GM10248 (cell line): Measurements from ENCODE around the gene SPATA9.
"Not testable (repeated sequence)": the region's sequence is repeated elsewhere in the genome, so short reads cannot be mapped to it uniquely, and the experiment has no call there.

Experiments
- CTCF ChIA-PET: fragments of 300-600 bp; sonication (Branson Sonifier 250); formaldehyde crosslinking; extraction: SDS; loops from one replicate; lab custom pipeline; 2021; ENCODE audit warnings: antibody characterized with exemption; lab: Yijun Ruan, JAX
- POLR2A ChIA-PET: fragments of 350-650 bp; sonication (Branson Sonifier 250); formaldehyde crosslinking; extraction: SDS; loops from one replicate; lab custom pipeline; 2020; ENCODE audit warnings: antibody characterized with exemption; lab: Yijun Ruan, JAX
- DNase-seq: peaks from one replicate; pipeline ENCODE4 v3.0.0; 2012; ENCODE audit errors: extremely low spot score
- CTCF ChIP-seq: IDR thresholded peaks from 2 replicates; pipeline ENCODE4 v1.5.1; 2012; ENCODE audit warnings: mild to moderate bottlenecking, low read depth; ENCODE audit errors: extremely low read depth, missing control alignments, control extremely low read depth

SPATA9 gene

GRCh38 chr5:95709967-95710650, 27.3 kb upstream of the SPATA9 start:
- ChIA-PET CTCF (interaction anchor here (1.5 kb wide), 1 partner anchor 25 kb away, joined by 3 read pairs; no protein-coding TSS in a partner anchor), POLR2A (no interaction called here)
- no peak for TF ChIP-seq CTCF
- no peak for DNase-seq

GRCh38 chr5:95708876-95709275, 26.1 kb upstream of the SPATA9 start:
- ChIA-PET CTCF (interaction anchor here (1.5 kb wide), 1 partner anchor 16 kb away, joined by 4 read pairs; no protein-coding TSS in a partner anchor), POLR2A (no interaction called here)
- TF ChIP-seq CTCF: no peak
- no peak for DNase-seq

GRCh38 chr5:95707534-95708188, 24.9 kb upstream of the SPATA9 start:
- POLR2A ChIA-PET, DNase-seq: not testable (repeated sequence)
- CTCF ChIA-PET: interaction anchor here (1.1 to 1.5 kb wide), 2 partner anchors 15 to 17 kb away, joined by 3 to 4 read pairs; no protein-coding TSS in a partner anchor

- CTCF ChIA-PET: interaction anchor here (1.1 kb wide), 1 partner anchor 14 kb away, joined by 3 read pairs; no protein-coding TSS in a partner anchor
- no peak for TF ChIP-seq CTCF
- POLR2A ChIA-PET: no interaction called here
- no peak for DNase-seq
These were observed 24.3 kb upstream of the SPATA9 start for GRCh38 chr5:95707055-95707454.

- CTCF ChIA-PET: interaction anchor here (1.4 to 1.6 kb wide), 2 partner anchors 13 to 42 kb away, joined by 3 read pairs; no protein-coding TSS in a partner anchor
- POLR2A ChIA-PET, DNase-seq: not testable (repeated sequence)
These were observed 23.4 kb upstream of the SPATA9 start for GRCh38 chr5:95706196-95706595.

GRCh38 chr5:95704150-95704549, 21.4 kb upstream of the SPATA9 start:
- POLR2A ChIA-PET: no interaction called here
- CTCF ChIA-PET: no interaction called here
- no peak for TF ChIP-seq CTCF
- no peak for DNase-seq

- no peak for DNase-seq
- CTCF ChIA-PET: interaction anchor here (2.8 kb wide), 1 partner anchor 37 kb away, joined by 11 read pairs; no protein-coding TSS in a partner anchor
- no peak for TF ChIP-seq CTCF
- POLR2A ChIA-PET: no interaction called here
These were observed 18.3 kb upstream of the SPATA9 start for GRCh38 chr5:95701074-95701473.
